Large intestine (tissue), 3 donors: Measurements from ENCODE around the gene RBM15B. TPM values are rescaled to one million over a fixed set of nuclear protein-coding genes. Genes with fewer than 3 reads are reported as not detected.

Experiments
- DNase-seq, 2 donors: peaks; one replicate each; pipeline versions ENCODE4 v3.0.0 to v3.0.0-alpha.2; 2013
- H3K27ac ChIP-seq: one replicate; pipeline ENCODE4 v1.5.1; 2013; ENCODE audit warnings: low read length
- H3K27me3 ChIP-seq: 2 replicates; pipeline ENCODE4 v1.6.1; 2013; ENCODE audit warnings: low read length; ENCODE audit not compliant: control insufficient read depth, insufficient read depth
- H3K36me3 ChIP-seq: 2 replicates; pipeline ENCODE4 v1.6.1; 2013; ENCODE audit warnings: low read length; ENCODE audit not compliant: control insufficient read depth, insufficient read depth
- H3K4me1 ChIP-seq: one replicate; pipeline ENCODE4 v1.6.1; 2013; ENCODE audit warnings: low read length; ENCODE audit not compliant: control insufficient read depth, insufficient read depth
- H3K4me3 ChIP-seq: one replicate; pipeline ENCODE4 v1.5.1; 2013; ENCODE audit warnings: low read length
- H3K9me3 ChIP-seq: one replicate; pipeline ENCODE4 v1.6.1; 2013; ENCODE audit warnings: mild to moderate bottlenecking, low read depth, low read length, moderate library complexity; ENCODE audit not compliant: control insufficient read depth
- whole genome bisulfite sequencing: methylation state at CpG from one replicate; pipeline ENCODE4 v1.1.5; 2013; ENCODE audit warnings: low lambda C conversion rate; ENCODE audit not compliant: insufficient coverage; 5-methylcytosine and 5-hydroxymethylcytosine counted together
- polyA plus RNA-seq: library from polyadenylated mRNA; unstranded; fragments of 120-200 nt; gene quantifications from one replicate; pipeline ENCODE4 v1.2.1, GENCODE V29; 2013

Gene RBM15B
- polyA plus RNA-seq, 1 donor, result 23.5 TPM

DNA sequence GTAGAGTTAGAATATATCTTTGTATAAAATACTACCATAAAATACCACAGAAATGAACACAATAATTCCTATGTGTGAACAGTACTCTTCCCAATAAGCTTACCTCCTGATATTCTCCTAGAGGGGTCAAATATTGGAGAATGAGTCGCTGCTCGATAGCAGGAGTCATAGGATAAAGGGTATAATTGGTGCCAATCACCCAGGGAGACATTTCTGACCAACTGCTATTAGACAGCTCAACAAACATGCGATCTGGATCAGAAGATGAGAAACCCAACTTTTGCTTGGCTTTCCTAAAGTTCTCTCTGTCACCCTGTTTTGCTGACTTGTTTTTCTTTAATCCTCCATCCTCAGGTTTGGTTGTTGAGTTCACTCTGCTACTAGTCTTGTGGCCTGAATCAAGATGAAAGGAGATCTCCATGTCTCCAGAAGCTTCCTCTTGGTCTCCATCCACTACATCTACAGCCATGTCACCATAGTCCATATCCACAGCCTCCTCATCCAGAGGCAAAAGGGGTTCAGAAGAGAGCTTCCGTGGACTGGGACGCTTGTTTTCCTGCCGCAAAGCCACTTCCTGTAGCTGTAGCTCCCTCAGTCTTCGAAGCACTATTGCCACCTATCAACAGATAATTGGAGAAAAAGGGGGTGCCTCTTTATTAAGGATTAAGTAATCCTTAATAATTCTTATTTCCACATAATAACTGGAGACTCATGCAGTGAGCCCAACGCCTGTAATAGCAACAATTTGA, 50.4 kb downstream of the RBM15B start:
- no peak overlapping the region for H3K4me3 ChIP-seq
- no peaks in the 10 kb centered on the region for H3K9me3 ChIP-seq
- H3K27me3 ChIP-seq, result no peaks in the 10 kb centered on the region
- H3K4me1 ChIP-seq, result no peaks in the 10 kb centered on the region
- DNase-seq, result no peak
- no CpG with 5 or more reads among the region's 8 CpGs for WGBS
- H3K36me3 ChIP-seq, result peaks cover 29% of the 10 kb centered on the region
- no peak overlapping the region for H3K27ac ChIP-seq

DNA sequence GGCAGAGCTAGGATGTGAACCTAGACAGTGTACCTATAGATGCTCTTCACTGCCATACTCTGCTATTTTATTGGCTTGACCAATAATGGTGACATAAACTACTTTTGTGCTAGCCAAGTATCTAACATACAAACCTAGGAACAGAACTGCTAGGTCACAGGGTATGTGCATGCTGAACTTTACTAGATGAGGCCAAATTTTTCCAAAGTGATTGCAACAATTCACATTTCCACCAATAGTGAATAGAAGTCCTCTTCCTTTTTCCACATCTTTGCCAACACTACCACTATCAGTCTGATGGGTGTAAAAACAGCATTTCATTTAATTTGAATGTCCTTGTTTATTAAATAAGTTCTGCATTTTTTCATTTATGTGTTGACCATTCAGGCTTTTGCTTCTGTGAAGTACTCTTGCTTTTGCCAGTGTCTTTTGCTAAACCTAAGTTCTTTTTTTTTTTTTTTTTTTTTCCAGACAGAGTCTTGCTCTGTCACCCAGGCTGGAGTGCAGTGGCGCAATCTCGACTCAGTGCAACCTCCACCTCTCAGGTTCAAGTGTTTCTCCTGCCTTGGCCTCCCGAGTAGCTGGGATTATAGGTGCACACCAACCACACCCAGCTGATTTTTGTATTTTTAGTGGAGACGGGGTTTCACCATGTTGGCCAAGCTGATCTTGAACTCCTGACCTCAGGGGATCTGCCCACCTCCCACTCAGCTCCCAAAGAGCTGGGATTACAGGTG, 54.6 kb downstream of the RBM15B start:
- H3K9me3 ChIP-seq, result no peaks in the 10 kb centered on the region
- DNase-seq, result no peak
- no peaks in the 10 kb centered on the region for H3K27me3 ChIP-seq
- H3K36me3 ChIP-seq, result peaks cover 14% of the 10 kb centered on the region
- H3K27ac ChIP-seq, result no peak overlapping the region
- no peak overlapping the region for H3K4me3 ChIP-seq
- H3K4me1 ChIP-seq, result no peaks in the 10 kb centered on the region
- no CpG with 5 or more reads among the region's 4 CpGs for WGBS

Other genes with a start within 250 kb of the RBM15B start
- 87.7 TPM for gene MANF, start 6.0 kb upstream of the RBM15B start, polyA plus RNA-seq
- 19.6 TPM for gene DCAF1, start 108.7 kb downstream of the RBM15B start, polyA plus RNA-seq
- gene RAD54L2, start 147.4 kb downstream of the RBM15B start, polyA plus RNA-seq, result 9.7 TPM